ENCODE data around the gene RAB3C.
"Not testable (repeated sequence)": the region's sequence is repeated elsewhere in the genome, so short reads cannot be mapped to it uniquely, and the experiment has no call there.

RAB3C gene

DNA sequence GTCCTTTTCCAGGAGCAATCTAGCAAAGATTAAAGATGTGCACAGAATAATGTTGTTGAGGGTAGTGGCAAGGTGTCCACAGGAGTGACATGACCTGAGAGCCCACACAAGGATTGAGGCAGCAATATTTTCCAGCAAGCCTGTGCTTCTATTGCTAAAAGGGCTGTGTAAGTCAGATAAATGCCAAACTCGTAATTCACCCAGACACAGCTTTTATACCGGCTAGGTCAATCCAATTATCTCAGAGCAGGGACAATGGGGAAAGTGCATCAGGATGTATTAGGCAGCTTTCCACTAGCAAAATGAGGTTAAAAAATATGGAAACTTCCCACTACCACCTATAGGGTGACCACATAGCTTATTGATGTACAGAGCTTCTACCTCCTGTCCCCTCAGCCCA is 34.8 kb upstream of the RAB3C start:
- TF ChIP-seq, protein P1, sequence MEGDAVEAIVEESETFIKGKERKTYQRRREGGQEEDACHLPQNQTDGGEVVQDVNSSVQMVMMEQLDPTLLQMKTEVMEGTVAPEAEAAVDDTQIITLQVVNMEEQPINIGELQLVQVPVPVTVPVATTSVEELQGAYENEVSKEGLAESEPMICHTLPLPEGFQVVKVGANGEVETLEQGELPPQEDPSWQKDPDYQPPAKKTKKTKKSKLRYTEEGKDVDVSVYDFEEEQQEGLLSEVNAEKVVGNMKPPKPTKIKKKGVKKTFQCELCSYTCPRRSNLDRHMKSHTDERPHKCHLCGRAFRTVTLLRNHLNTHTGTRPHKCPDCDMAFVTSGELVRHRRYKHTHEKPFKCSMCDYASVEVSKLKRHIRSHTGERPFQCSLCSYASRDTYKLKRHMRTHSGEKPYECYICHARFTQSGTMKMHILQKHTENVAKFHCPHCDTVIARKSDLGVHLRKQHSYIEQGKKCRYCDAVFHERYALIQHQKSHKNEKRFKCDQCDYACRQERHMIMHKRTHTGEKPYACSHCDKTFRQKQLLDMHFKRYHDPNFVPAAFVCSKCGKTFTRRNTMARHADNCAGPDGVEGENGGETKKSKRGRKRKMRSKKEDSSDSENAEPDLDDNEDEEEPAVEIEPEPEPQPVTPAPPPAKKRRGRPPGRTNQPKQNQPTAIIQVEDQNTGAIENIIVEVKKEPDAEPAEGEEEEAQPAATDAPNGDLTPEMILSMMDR (IDR thresholded peaks at IDR 0.05; ENCODE audit: control insufficient read depth, extremely low read depth, insufficient read depth) = no peak
- H3K4me3 ChIP-seq (ENCODE audit: low read depth, low read length) = no peak overlapping the region
- no peak for DNase-seq (ENCODE audit: low read depth)

- no peak overlapping the region for H3K4me3 ChIP-seq (ENCODE audit: low read depth, low read length)
- TF ChIP-seq, protein P1 (IDR thresholded peaks at IDR 0.05; ENCODE audit: control insufficient read depth, extremely low read depth, insufficient read depth) = no peak
- no peak for DNase-seq (ENCODE audit: low read depth)
Measured at GRCh38 chr5:58551492-58551891, 31.4 kb upstream of the RAB3C start.

DNA sequence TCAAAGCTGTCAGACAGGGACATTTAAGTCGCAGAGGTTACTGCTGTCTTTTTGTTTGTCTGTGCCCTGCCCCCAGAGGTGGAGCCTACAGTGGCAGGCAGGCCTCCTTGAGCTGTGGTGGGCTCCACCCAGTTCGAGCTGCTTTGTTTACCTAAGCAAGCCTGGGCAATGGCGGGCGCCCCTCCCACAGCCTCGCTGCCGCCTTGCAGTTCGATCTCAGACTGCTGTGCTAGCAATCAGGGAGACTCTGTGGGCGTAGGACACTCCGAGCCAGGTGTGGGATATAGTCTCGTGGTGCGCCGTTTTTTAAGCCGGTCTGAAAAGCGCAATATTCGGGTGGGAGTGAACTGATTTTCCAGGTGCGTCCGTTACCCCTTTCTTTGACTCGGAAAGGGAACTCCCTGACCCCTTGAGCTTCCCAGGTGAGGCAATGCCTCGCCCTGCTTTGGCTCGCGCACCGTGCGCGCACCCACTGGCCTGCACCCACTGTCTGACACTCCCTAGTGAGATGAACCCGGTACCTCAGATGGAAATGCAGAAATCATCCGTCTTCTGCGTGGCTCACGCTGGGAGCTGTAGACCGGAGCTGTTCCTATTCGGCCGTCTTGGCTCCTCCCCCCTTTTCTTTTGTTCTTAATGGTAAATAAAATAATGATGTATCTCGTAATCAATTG is 25.1 kb upstream of the RAB3C start:
- DNase-seq (ENCODE audit: low read depth) = not testable (repeated sequence)

DNA sequence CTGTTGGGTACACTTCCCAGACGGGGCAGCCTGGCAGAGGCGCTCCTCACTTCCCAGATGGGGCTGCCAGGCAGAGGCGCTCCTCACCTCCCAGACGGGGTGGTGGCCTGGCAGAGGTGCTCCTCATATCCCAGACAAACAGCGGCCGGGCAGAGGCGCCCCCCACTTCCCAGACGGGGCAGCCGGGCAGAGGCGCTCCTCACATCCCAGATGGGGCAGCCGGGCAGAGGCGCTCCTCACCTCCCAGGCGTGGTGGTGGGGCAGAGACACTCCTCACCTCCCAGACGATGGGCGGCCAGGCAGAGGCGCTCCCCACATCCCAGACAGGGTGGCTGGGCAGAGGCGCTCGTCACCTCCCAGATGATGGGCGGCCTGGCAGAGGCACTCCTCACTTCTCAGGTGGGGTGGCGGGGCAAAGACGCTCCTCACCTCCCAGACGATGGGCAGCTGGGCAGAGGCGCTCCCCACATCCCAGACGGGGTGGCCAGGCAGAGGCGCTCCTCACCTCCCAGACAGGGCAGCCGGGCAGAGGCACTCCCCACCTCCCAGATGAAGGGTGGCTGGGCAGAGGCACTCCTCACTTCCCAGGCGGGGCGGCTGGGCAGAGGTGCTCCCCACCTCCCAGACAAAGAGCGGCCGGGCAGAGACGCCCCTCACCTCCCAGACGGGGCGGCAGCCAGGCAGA is 19.7 kb upstream of the RAB3C start:
- H3K4me3 ChIP-seq (ENCODE audit: low read depth, low read length); DNase-seq (ENCODE audit: low read depth): not testable (repeated sequence)

More for the DNA sequence above, 25.1 kb upstream of the RAB3C start:
- peak overlapping the region; percentile 33 for H3K4me3 ChIP-seq (ENCODE audit: low read depth, low read length)

DNA sequence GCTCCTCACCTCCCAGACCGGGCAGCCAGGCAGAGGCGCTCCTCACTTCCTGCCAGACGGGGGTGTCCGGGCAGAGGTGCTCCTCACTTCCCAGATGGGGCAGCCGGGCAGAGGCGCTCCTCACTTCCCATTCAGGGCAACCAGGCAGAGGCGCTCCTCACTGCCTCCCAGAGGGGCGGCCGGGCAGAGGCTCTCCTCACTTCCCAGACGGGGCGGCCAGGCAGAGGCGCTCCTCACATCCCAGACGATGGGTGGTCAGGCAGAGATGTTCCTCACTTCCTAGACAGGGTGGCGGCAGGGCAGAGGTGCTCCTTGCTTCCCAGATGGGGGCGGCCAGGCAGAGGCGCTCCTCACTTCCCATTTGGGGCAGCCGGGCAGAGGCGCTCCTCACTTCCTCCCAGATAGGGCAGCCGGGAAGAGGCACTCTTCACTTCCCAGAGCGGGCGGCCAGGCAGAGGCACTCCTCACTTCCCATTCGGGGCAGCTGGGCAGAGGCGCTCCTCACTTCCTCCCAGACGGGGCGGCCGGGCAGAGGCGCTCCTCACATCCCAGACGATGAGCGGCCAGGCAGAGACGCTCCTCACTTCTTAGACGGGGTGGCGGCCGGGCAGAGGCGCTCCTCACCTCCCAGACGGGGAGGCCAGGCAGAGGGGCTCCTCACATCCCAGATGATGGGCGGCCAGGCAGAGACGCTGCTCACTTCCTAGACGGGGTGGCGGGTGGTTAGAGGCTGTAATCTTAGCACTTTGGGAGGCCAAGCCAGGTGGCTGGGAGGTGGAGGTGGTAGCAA is 18.6 kb upstream of the RAB3C start:
- not testable (repeated sequence) for H3K4me3 ChIP-seq (ENCODE audit: low read depth, low read length); DNase-seq (ENCODE audit: low read depth)

GRCh38 chr5:58565033-58565432 is 17.8 kb upstream of the RAB3C start:
- DNase-seq (ENCODE audit: low read depth) = no peak
- no peak overlapping the region for H3K4me3 ChIP-seq (ENCODE audit: low read depth, low read length)
- TF ChIP-seq, protein P1 (IDR thresholded peaks at IDR 0.05; ENCODE audit: control insufficient read depth, extremely low read depth, insufficient read depth) = no peak

DNA sequence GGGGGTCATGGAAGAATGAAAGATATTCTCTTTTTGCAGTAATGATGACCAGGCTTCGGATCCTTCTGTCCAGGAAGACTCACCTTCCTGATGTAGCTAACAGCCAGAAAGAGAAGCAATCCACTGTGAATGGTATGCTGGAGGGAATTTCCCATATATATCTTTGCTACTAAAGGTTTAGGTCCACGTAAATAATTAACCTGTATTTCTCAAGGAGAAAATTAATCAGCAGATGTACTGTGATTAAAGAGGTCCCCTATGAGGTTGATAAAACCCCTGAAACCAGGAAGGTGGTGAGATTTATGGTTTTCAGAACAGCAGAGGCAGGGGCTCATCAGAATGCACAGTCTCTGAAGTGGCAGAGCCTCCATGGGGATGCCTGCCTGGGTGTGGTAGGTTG is 11.4 kb upstream of the RAB3C start:
- no peak overlapping the region for H3K4me3 ChIP-seq (ENCODE audit: low read depth, low read length)
- TF ChIP-seq, protein P1 (IDR thresholded peaks at IDR 0.05; ENCODE audit: control insufficient read depth, extremely low read depth, insufficient read depth) = no peak
- DNase-seq (ENCODE audit: low read depth) = no peak

GRCh38 chr5:58572973-58573372 is 9.9 kb upstream of the RAB3C start:
- not testable (repeated sequence) for H3K4me3 ChIP-seq (ENCODE audit: low read depth, low read length)

DNA sequence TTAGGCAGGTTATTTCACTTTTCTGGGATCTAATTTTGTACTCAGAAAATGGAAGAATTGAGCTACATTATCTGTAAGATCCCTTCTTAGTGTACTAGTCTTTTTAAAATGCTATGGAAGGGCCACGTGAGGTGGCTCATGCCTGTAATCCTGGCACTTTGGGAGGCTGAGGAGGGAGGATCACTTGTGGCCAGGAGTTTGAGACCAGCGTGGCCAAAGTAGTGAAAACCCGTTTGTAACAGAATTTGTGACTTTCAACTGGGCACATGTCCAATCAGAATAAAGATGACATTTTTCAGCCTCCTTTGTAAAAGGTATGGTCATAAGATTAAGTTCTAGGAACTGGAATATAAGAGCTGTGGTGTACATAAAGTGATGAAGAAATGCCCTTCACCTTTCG is 3.1 kb upstream of the RAB3C start:
- no peak for DNase-seq (ENCODE audit: low read depth)
- no peak overlapping the region for H3K4me3 ChIP-seq (ENCODE audit: low read depth, low read length)
- TF ChIP-seq, protein P1 (IDR thresholded peaks at IDR 0.05; ENCODE audit: control insufficient read depth, extremely low read depth, insufficient read depth) = no peak

More at GRCh38 chr5:58572973-58573372, 9.9 kb upstream of the RAB3C start:
- DNase-seq (ENCODE audit: low read depth) = not testable (repeated sequence)

All from LNCaP clone FGC (cell line).